ENCODE measurements around the gene CDH16. TPM values are rescaled to one million over a fixed set of nuclear protein-coding genes. Genes with fewer than 3 reads are reported as not detected.

CDH16 gene
- not detected for total RNA-seq
- polyA plus RNA-seq, result under 1 TPM in 2 of 3 donors, not detected in 1; 0.19 to 0.60 TPM

DNA sequence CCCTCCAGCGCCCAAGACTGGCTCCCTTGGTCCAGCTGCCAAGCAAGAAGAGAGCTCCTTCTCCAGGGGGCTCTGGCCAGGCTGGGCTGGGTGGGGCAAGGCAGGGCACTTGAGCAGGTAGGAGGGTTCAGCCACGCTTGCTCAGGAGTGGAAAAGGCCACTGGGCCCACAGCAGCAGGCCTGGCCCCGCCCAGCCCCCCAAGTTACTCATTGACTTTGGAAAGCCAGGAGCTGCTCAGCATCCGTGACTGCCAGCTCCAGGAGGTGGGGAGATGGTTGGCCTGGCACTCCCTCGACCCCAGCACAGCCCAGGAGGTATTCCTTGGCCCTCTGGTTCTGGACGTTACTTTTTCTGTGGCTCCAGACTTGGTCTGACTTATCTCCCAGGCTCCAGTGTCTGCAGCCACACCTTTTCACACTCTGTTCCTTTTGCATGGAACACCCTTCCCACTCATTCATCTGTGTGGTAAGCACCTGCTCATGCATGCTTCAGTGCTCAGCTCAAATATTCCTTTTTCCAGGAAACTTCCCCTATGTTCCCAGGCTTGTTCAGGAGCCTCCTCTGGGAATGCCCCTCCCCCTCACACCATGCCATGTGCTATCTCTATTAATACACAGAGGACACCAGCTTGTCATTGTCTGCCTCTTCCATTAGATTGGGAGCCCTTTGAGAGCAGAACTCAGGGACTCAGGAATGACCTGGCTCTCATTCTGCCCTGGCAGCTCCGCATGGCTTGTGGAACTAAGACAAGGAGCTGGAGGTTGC lies at the start of gene CDH16:
TSS of gene CDH16 (minus strand) at position 83 of the 766 bp plus-strand sequence. CDS start 820 bp downstream, outside the sequence.
- TF ChIP-seq POLR2AphosphoS5 (IDR thresholded peaks at IDR 0.05) (no peak), EP300 (IDR thresholded peaks at IDR 0.05) (no peak), POLR2A (IDR thresholded peaks at IDR 0.05) (no peak)
- TF ChIP-seq, protein P1, sequence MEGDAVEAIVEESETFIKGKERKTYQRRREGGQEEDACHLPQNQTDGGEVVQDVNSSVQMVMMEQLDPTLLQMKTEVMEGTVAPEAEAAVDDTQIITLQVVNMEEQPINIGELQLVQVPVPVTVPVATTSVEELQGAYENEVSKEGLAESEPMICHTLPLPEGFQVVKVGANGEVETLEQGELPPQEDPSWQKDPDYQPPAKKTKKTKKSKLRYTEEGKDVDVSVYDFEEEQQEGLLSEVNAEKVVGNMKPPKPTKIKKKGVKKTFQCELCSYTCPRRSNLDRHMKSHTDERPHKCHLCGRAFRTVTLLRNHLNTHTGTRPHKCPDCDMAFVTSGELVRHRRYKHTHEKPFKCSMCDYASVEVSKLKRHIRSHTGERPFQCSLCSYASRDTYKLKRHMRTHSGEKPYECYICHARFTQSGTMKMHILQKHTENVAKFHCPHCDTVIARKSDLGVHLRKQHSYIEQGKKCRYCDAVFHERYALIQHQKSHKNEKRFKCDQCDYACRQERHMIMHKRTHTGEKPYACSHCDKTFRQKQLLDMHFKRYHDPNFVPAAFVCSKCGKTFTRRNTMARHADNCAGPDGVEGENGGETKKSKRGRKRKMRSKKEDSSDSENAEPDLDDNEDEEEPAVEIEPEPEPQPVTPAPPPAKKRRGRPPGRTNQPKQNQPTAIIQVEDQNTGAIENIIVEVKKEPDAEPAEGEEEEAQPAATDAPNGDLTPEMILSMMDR (IDR thresholded peaks at IDR 0.05), result no peak
- H3K27me3 ChIP-seq, result no peaks in the 10 kb centered on the region
- peaks cover 0 to 38% (median 18%) of the 10 kb centered on the region in 4 donors for H3K4me1 ChIP-seq
- no peak for DNase-seq
- H3K4me3 ChIP-seq, result no peak within 1 kb of the TSS
- peaks cover 0 to 11% (median 7%) of the 10 kb centered on the region in 4 donors for H3K36me3 ChIP-seq
- no peaks in the 10 kb centered on the region for H3K9me3 ChIP-seq
- intact Hi-C loops (cut with DNase I), result no loop called here
- peak within 1 kb of the TSS in 1 of 4 donors; percentile 96 for H3K27ac ChIP-seq
- 42 to 79% methylated on average over 7 of the region's 7 CpGs for WGBS, 2 donors

GRCh38 chr16:66964049-66964448 lies 45.4 kb upstream of the CDH16 start:
- intact Hi-C loops (cut with DNase I), result no loop called here
- TF ChIP-seq EP300 (IDR thresholded peaks at IDR 0.05) (no peak), POLR2AphosphoS5 (IDR thresholded peaks at IDR 0.05) (no peak), POLR2A (IDR thresholded peaks at IDR 0.05) (no peak)
- TF ChIP-seq, protein P1 (IDR thresholded peaks at IDR 0.05), result no peak
- no peaks in the 10 kb centered on the region for H3K36me3 ChIP-seq
- no peak for DNase-seq
- WGBS, 2 donors, result 68 to 76% methylated on average over 6 of the region's 6 CpGs
- H3K4me3 ChIP-seq, result no peak overlapping the region
- H3K27ac ChIP-seq, result no peak overlapping the region
- H3K4me1 ChIP-seq, result no peaks in the 10 kb centered on the region
- no peaks in the 10 kb centered on the region for H3K27me3 ChIP-seq
- H3K9me3 ChIP-seq, result no peaks in the 10 kb centered on the region

GRCh38 chr16:66961914-66962313 lies 43.2 kb upstream of the CDH16 start:
- TF ChIP-seq, protein P1 (IDR thresholded peaks at IDR 0.05), result no peak
- TF ChIP-seq POLR2AphosphoS5 (IDR thresholded peaks at IDR 0.05), result no peak
- TF ChIP-seq POLR2A (IDR thresholded peaks at IDR 0.05), result no peak
- TF ChIP-seq EP300 (IDR thresholded peaks at IDR 0.05), result no peak
- DNase-seq, result no peak
- H3K4me3 ChIP-seq, result no peak overlapping the region
- H3K27me3 ChIP-seq, result no peaks in the 10 kb centered on the region
- no peaks in the 10 kb centered on the region for H3K4me1 ChIP-seq
- no peaks in the 10 kb centered on the region for H3K9me3 ChIP-seq
- intact Hi-C loops (cut with DNase I), result no loop called here
- no peaks in the 10 kb centered on the region for H3K36me3 ChIP-seq
- WGBS, 2 donors, result 8 to 24% methylated on average over 5 of the region's 5 CpGs
- H3K27ac ChIP-seq, result no peak overlapping the region

- intact Hi-C loops (cut with DNase I), result no loop called here
- Histone ChIP-seq H3K27ac (no peak within 1 kb of the TSS), H3K36me3 (no peaks in the 10 kb centered on the region), H3K4me1 (no peaks in the 10 kb centered on the region), H3K4me3 (no peak within 1 kb of the TSS), H3K9me3 (no peaks in the 10 kb centered on the region), H3K27me3 (no peaks in the 10 kb centered on the region)
- TF ChIP-seq, protein P1 (IDR thresholded peaks at IDR 0.05), result peak in 2 of 4 experiments; percentile 44 to 45
- no peak for TF ChIP-seq EP300 (IDR thresholded peaks at IDR 0.05)
- TF ChIP-seq POLR2A (IDR thresholded peaks at IDR 0.05), result no peak
- no peak for TF ChIP-seq POLR2AphosphoS5 (IDR thresholded peaks at IDR 0.05)
- 14 to 62% methylated on average over 16 of the region's 16 CpGs for WGBS, 2 donors
- DNase-seq, result no peak
These were observed 42.5 kb upstream of the CDH16 start, which contains the start of gene CES3 for GRCh38 chr16:66961065-66961744. Gene CES3, plus strand, starts transcription at chr16:66961266. Its CDS starts 42 bp downstream, at chr16:66961308.

All from sigmoid colon (tissue), 7 donors.